MM.1S (cell line): ENCODE data around the gene FKBP8.

ENCODE experiments used
- DNase-seq: peaks from one replicate; pipeline ENCODE4 v3.0.0-alpha.2; 2015
- H2AFZ ChIP-seq: fragments of 300-600 bp; sonication (generic); 2 replicates; pipeline ENCODE4 v1.6.0; 2016; ENCODE audit warnings: antibody characterized with exemption, low read length
- H3F3A ChIP-seq: fragments of 300-600 bp; sonication (generic); 2 replicates; pipeline ENCODE4 v1.6.1; 2016; ENCODE audit warnings: mild to moderate bottlenecking, antibody characterized with exemption, low read length, moderate library complexity, mixed read lengths; ENCODE audit not compliant: insufficient read depth
- H3K27ac ChIP-seq: fragments of 300-600 bp; sonication (generic); 2 replicates; pipeline ENCODE4 v1.5.1; 2016; ENCODE audit warnings: mild to moderate bottlenecking, low read length
- H3K27me3 ChIP-seq: fragments of 300-600 bp; sonication (generic); replicated peaks from 2 replicates; pipeline ENCODE4 v1.6.0; 2016; ENCODE audit warnings: low read length; ENCODE audit not compliant: insufficient read depth
- H3K36me3 ChIP-seq: fragments of 300-600 bp; sonication (generic); replicated peaks from 2 replicates; pipeline ENCODE4 v1.6.1; 2016; ENCODE audit warnings: mild to moderate bottlenecking, low read length, mixed read lengths; ENCODE audit not compliant: insufficient read depth
- H3K4me1 ChIP-seq: fragments of 300-600 bp; sonication (generic); 2 replicates; pipeline ENCODE4 v1.6.1; 2016; ENCODE audit warnings: low read length, mixed read lengths
- H3K4me2 ChIP-seq: fragments of 300-600 bp; sonication (generic); 2 replicates; pipeline ENCODE4 v1.6.0; 2016; ENCODE audit warnings: low read depth, low read length
- H3K4me3 ChIP-seq: fragments of 300-600 bp; sonication (generic); 2 replicates; pipeline ENCODE4 v1.5.1; 2016; ENCODE audit warnings: low read length, mixed read lengths
- H3K79me2 ChIP-seq: fragments of 300-600 bp; sonication (generic); 2 replicates; pipeline ENCODE4 v1.6.1; 2016; ENCODE audit warnings: mixed run types, low read length, mixed read lengths
- H3K9ac ChIP-seq: fragments of 300-600 bp; sonication (generic); 2 replicates; pipeline ENCODE4 v1.6.1; 2016; ENCODE audit warnings: low read length, mixed read lengths
- H3K9me2 ChIP-seq: fragments of 300-600 bp; sonication (generic); replicated peaks from 2 replicates; pipeline ENCODE4 v1.6.1; 2016; ENCODE audit warnings: mild to moderate bottlenecking, low read length, mixed read lengths; ENCODE audit not compliant: insufficient read depth
- H3K9me3 ChIP-seq: fragments of 300-600 bp; sonication (generic); replicated peaks from 2 replicates; pipeline ENCODE4 v1.6.1; 2016; ENCODE audit warnings: mild to moderate bottlenecking, low read length, mixed read lengths; ENCODE audit not compliant: insufficient read depth
- H4K20me1 ChIP-seq: fragments of 300-600 bp; sonication (generic); 2 replicates; pipeline ENCODE4 v1.6.1; 2016; ENCODE audit warnings: mild to moderate bottlenecking, low read length, moderate library complexity, mixed read lengths; ENCODE audit not compliant: insufficient read depth
- EZH2 ChIP-seq: fragments of 300-600 bp; sonication (generic); optimal IDR thresholded peaks from 2 replicates; pipeline ENCODE3; 2017; ENCODE audit warnings: low read depth, mild to moderate bottlenecking, antibody characterized with exemption, low read length, mixed read lengths
- EZH2phosphoT487 ChIP-seq: fragments of 300-600 bp; sonication (generic); IDR thresholded peaks from 2 replicates; pipeline ENCODE4 v1.6.1; 2018; ENCODE audit warnings: antibody characterized with exemption, low read length
- TF ChIP-seq, protein P1 (sequence below): fragments of 300-600 bp; sonication (generic); IDR thresholded peaks from 2 replicates; pipeline ENCODE4 v1.5.1; 2016; ENCODE audit warnings: antibody characterized with exemption, low read length, mixed read lengths

Gene FKBP8

DNA sequence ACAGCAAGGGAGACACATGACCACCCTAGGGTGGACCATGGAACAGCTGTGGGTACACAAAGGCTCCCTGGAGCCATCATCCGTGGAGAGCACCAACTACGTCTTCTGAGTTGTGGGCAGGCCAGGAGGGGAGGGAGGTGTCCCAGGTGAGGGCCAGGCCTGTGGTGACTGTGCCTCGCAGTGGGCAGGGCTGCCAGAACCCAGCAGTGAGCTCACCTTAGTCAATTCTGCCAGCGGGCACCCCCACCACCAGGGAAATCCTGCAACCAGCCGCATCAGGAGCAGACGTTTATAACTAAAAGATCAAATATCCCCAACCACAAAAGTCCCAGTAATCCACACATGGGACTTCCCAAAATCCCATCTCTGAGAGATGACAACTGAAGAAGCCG, 41.1 kb downstream of the FKBP8 start:
- no peak overlapping the region for H3K9ac ChIP-seq
- DNase-seq: no peak
- H3K9me3 ChIP-seq: no peaks in the 10 kb centered on the region
- peaks cover 100% of the 10 kb centered on the region for H3K79me2 ChIP-seq
- H3K4me3 ChIP-seq: no peak overlapping the region
- H3K9me2 ChIP-seq: no peaks in the 10 kb centered on the region
- 0 out of 2 replicates have a peak, but pooled peaks cover 3% of the 10 kb centered on the region for H3F3A ChIP-seq
- no peaks in the 10 kb centered on the region for H3K27me3 ChIP-seq
- H2AFZ ChIP-seq: no peak overlapping the region
- no peak overlapping the region for H3K4me2 ChIP-seq
- H3K4me1 ChIP-seq: peaks cover 24% of the 10 kb centered on the region
- no peaks in the 10 kb centered on the region for H3K36me3 ChIP-seq
- peaks cover 94% of the 10 kb centered on the region for H4K20me1 ChIP-seq
- TF ChIP-seq EZH2phosphoT487 (no peak), EZH2 (no peak)
- TF ChIP-seq, protein P1, sequence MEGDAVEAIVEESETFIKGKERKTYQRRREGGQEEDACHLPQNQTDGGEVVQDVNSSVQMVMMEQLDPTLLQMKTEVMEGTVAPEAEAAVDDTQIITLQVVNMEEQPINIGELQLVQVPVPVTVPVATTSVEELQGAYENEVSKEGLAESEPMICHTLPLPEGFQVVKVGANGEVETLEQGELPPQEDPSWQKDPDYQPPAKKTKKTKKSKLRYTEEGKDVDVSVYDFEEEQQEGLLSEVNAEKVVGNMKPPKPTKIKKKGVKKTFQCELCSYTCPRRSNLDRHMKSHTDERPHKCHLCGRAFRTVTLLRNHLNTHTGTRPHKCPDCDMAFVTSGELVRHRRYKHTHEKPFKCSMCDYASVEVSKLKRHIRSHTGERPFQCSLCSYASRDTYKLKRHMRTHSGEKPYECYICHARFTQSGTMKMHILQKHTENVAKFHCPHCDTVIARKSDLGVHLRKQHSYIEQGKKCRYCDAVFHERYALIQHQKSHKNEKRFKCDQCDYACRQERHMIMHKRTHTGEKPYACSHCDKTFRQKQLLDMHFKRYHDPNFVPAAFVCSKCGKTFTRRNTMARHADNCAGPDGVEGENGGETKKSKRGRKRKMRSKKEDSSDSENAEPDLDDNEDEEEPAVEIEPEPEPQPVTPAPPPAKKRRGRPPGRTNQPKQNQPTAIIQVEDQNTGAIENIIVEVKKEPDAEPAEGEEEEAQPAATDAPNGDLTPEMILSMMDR: no peak
- no peak overlapping the region for H3K27ac ChIP-seq

DNA sequence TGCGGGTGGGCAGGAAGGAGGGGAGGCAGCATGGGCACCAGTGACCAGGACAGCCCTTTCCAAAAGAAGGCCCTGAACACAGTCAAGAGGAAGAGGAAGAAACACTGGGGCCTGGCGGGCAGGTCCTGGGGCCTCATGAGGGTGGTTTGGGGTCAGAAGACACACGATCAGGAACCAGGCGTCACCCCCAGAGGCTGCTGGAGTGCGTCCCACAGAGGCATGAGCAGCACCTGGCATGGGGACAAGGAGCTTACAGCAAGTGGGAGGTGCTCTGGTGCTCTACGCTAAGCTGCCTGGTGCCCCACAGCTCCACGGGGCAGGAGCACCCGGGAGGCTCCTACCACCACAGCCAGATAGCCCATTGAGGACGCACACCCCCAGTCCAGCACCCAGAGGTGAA, 41.5 kb downstream of the FKBP8 start:
- H3K4me2 ChIP-seq: no peak overlapping the region

DNA sequence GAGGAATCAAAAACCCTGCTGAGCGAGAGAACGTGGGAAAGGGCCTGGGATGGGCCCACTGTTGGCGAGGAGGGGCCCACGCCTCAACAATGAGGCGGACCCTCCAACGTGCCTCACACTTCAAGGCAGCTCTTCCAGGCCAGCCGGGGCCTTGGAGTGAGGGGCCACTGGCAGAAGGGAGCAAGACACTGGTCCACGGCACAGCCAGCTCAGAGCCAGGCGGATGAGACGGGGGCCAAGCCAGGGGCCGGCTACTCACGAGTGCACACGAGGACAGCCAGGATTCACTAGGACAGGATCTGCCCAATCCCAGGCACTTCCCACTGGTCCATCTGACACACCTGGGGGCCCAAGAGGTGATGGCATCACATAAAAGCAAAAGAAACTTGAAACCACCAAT, 42.0 kb downstream of the FKBP8 start:
- no peaks in the 10 kb centered on the region for H3K9me3 ChIP-seq
- H3K4me3 ChIP-seq: no peak overlapping the region
- H3K36me3 ChIP-seq: no peaks in the 10 kb centered on the region
- H3K4me2 ChIP-seq: no peak overlapping the region
- TF ChIP-seq, protein P1: no peak
- no peak for TF ChIP-seq EZH2phosphoT487
- no peak for TF ChIP-seq EZH2
- H4K20me1 ChIP-seq: peaks cover 94% of the 10 kb centered on the region
- H3K4me1 ChIP-seq: peaks cover 29% of the 10 kb centered on the region
- DNase-seq: no peak
- peaks cover 100% of the 10 kb centered on the region for H3K79me2 ChIP-seq
- no peak overlapping the region for H2AFZ ChIP-seq
- H3K27me3 ChIP-seq: no peaks in the 10 kb centered on the region
- no peak overlapping the region for H3K9ac ChIP-seq
- no peaks in the 10 kb centered on the region for H3K9me2 ChIP-seq
- no peak overlapping the region for H3K27ac ChIP-seq
- peaks cover 6% of the 10 kb centered on the region; the same call in 1 of the 2 replicates for H3F3A ChIP-seq

More for the DNA sequence above, 41.5 kb downstream of the FKBP8 start:
- Histone ChIP-seq H4K20me1 (peaks cover 94% of the 10 kb centered on the region), H3K27me3 (no peaks in the 10 kb centered on the region), H3K79me2 (peaks cover 100% of the 10 kb centered on the region), H3K27ac (no peak overlapping the region), H3K9ac (no peak overlapping the region), H2AFZ (no peak overlapping the region), H3K9me2 (no peaks in the 10 kb centered on the region), H3K4me3 (no peak overlapping the region), H3F3A (peaks cover 6% of the 10 kb centered on the region; the same call in 1 of the 2 replicates), H3K4me1 (peaks cover 27% of the 10 kb centered on the region), H3K36me3 (no peaks in the 10 kb centered on the region), H3K9me3 (no peaks in the 10 kb centered on the region)
- no peak for DNase-seq
- TF ChIP-seq EZH2phosphoT487 (no peak), EZH2 (no peak)
- TF ChIP-seq, protein P1: no peak
